Peyer's patch (tissue), 4 donors: ENCODE data around the gene PPP1R16B.

ENCODE experiments used
- POLR2A ChIP-seq, 2 donors: fragments of 450-650 bp; IDR thresholded peaks; one replicate each; pipeline ENCODE4 v1.5.1; 2017; ENCODE audit warnings: antibody characterized with exemption in 2 of 2, mild to moderate bottlenecking in 2 of 2, moderate library complexity in 2 of 2
- TF ChIP-seq, protein P1 (sequence below), 6 experiments: fragments of 450-650 bp in 4 of 6; fragments of 200-600 bp in 2 of 6; sonication (generic) in 1 of 6; IDR thresholded peaks; one replicate each; pipeline ENCODE4 v1.5.1; 2017 to 2019; ENCODE audit warnings: antibody characterized with exemption in 6 of 6, mild to moderate bottlenecking in 3 of 6, moderate library complexity in 1 of 6

DNA sequence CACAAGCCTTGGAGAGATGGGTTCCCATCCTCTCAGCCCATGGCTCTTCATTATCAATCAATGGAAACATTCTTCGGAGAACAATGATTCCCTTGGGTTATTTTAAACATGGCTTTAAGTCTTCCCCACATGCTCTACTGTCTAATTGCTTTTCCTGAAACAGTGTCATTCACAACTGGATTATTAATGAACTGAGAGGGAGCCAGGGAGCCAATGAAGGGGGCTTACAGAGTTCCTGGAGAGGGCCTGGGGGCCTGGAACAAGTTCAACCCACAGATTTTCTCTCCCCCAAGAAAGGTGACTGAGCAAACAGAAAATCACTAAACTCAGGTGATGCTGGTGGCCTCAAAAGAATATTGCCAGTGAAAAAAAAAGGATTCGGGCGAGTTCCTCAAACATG, 1.3 kb upstream of the PPP1R16B start:
- TF ChIP-seq POLR2A (IDR thresholded peaks at IDR 0.05): no peak
- TF ChIP-seq, protein P1, sequence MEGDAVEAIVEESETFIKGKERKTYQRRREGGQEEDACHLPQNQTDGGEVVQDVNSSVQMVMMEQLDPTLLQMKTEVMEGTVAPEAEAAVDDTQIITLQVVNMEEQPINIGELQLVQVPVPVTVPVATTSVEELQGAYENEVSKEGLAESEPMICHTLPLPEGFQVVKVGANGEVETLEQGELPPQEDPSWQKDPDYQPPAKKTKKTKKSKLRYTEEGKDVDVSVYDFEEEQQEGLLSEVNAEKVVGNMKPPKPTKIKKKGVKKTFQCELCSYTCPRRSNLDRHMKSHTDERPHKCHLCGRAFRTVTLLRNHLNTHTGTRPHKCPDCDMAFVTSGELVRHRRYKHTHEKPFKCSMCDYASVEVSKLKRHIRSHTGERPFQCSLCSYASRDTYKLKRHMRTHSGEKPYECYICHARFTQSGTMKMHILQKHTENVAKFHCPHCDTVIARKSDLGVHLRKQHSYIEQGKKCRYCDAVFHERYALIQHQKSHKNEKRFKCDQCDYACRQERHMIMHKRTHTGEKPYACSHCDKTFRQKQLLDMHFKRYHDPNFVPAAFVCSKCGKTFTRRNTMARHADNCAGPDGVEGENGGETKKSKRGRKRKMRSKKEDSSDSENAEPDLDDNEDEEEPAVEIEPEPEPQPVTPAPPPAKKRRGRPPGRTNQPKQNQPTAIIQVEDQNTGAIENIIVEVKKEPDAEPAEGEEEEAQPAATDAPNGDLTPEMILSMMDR (IDR thresholded peaks at IDR 0.05): no peak
